Sciatic nerve (tissue), 2 donors: Measurements from ENCODE around the gene PRSS23. TPM values are rescaled to one million over a fixed set of nuclear protein-coding genes. Genes with fewer than 3 reads are reported as not detected.
A peak's percentile ranks its signal among the peaks of the same experiment; 100 is the strongest.
"Not testable (repeated sequence)": the region's sequence is repeated elsewhere in the genome, so short reads cannot be mapped to it uniquely, and the experiment has no call there.

Experiments
- ATAC-seq: fragments of 200-7000 bp; cut with Tn5 transposase; one replicate; pipeline ENCODE4 v1.9.1; 2020; ENCODE audit warnings: mild to moderate bottlenecking, moderate library complexity
- DNase-seq: peaks from one replicate; pipeline ENCODE4 v3.0.0-alpha.2; 2020; ENCODE audit warnings: low spot score
- intact Hi-C: fragments of 100-400 bp; cut with DNase I; formaldehyde crosslinking; loops from one replicate; pipeline ENCODE4 v1.14.2; 2022
- total RNA-seq: library from RNA; stranded (reverse); fragmentation: NEBNext Ultra II Directional; extraction: Animal tissue kit (Norgen Biotek cat#: 25700); gene quantifications from one replicate; pipeline ENCODE4 v1.2.1, GENCODE V29; 2021
- donor health status: DM: no; HTN: no; CAD: no.
- donor health status: DM: no; HTN: no; CAD: no.

The PRSS23 gene
- total RNA-seq, 1 donor from 2014 or later = 28.6 TPM

DNA sequence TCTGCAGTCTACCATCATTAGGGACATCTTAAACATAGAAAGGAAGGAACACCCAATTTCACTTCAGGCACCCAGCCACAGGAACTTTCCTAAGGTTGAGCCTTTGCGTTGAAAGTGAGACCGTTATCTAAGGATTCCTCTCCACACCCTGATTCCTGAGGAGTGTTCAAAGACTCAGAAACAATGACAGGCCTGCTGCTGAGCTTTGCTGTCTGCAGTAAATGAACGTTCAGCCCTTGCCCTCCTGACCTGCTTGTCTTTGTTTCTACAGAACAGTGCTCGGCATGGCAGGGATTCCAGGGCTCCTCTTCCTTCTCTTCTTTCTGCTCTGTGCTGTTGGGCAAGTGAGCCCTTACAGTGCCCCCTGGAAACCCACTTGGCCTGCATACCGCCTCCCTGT is 7.0 kb downstream of the PRSS23 start:
- intact Hi-C loops = no loop called here
- DNase-seq = no peak
- ATAC-seq = no peak

- intact Hi-C loops = no loop called here
- no peak for ATAC-seq
- DNase-seq = no peak
These were observed 9.2 kb downstream of the PRSS23 start for GRCh38 chr11:86809561-86809960.

DNA sequence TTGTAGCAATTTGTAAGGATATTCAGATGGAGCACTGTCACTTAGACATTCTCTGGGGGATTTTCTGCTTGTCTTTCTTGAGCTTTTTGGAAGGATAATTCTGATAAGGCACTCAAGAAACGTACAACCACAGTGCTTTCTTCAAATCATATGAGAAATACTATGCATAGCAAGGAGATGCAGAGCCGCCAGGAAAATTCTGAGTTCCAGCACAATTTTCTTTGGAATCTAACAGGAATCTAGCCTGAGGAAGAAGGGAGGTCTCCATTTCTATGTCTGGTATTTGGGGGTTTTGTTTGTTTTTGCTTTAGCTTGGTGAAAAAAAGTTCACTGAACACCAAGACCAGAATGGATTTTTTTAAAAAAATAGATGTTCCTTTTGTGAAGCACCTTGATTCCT is 9.9 kb downstream of the PRSS23 start:
- intact Hi-C loops = loop anchor here (10.0 kb wide), 1 partner anchor 205 kb away; no protein-coding TSS in a partner anchor
- ATAC-seq (no peak), DNase-seq (no peak)

GRCh38 chr11:86811637-86812321 is 11.4 kb downstream of the PRSS23 start:
- DNase-seq = no peak
- intact Hi-C loops = loop anchor here (10.0 kb wide), 1 partner anchor 207 kb away; no protein-coding TSS in a partner anchor
- no peak for ATAC-seq

DNA sequence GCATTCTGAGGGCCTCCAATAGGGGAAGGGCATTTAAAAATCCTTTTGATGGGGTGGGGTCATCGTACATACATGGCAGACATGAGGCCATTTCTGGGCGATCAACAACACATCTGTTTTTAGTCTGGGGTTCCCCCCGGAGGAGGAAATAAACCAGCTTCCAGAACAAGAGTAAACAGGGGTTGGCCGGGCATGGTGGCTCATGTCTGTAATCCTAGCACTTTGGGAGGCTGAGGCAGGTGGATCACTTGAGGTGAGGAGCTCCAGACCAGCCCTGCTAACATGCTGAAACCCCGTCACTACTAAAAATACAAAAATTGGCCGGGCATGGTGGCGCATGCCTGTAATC is 12.0 kb downstream of the PRSS23 start:
- no peak for DNase-seq

DNA sequence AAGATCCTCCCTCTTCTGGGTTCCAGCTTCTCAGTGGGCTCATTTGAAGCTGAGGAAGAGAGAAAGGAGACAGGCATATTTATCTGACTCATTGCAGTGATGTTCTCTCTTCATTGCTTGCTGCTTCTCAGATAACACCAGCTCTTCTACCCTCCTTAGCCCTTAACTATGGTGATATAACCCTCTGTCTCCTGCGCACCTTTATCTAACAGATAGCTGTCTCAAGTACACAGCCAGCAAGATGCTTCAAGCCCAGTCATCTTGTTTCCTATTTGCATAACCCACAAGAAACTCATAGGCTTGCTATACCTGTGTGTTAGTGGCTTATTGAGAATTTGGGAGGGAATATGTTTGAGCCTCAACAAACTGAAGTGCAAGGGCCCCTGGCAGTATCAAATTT is 12.6 kb downstream of the PRSS23 start:
- ATAC-seq = no peak
- no peak for DNase-seq
- intact Hi-C loops = loop anchor here (10.0 kb wide), 1 partner anchor 208 kb away; no protein-coding TSS in a partner anchor

More for the DNA sequence above, 12.0 kb downstream of the PRSS23 start:
- intact Hi-C loops = loop anchor here (10.0 kb wide), 1 partner anchor 207 kb away; no protein-coding TSS in a partner anchor
- no peak for ATAC-seq

DNA sequence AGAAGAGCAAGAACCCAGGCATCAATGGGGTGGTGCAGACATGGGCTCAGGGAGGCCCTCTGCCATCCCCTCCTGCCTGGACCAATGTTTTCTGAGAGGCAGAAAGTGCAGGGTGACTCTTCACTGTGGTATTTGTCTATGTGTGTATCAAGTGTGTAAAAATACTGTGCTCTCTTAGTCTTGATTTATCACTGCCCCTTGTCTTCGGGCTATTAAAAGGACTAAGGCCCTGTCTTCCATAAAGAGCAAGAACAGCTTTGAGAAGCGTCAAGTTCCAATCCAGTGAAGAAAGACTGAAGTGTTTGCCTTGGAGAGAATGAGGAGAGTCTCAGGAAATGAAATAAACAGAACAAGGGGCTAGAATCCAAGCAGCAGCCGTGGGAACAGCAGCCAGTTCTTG is 14.4 kb downstream of the PRSS23 start:
- DNase-seq = no peak
- intact Hi-C loops = loop anchor here (5.0 to 10.0 kb wide), 2 partner anchors 210 to 357 kb away; no protein-coding TSS in a partner anchor
- peak; percentile 59 for ATAC-seq

GRCh38 chr11:86815726-86816125 is 15.4 kb downstream of the PRSS23 start:
- ATAC-seq = peak; percentile 8
- intact Hi-C loops = loop anchor here (5.0 to 10.0 kb wide), 2 partner anchors 211 to 358 kb away; no protein-coding TSS in a partner anchor
- DNase-seq = no peak

- ATAC-seq (no peak), DNase-seq (no peak)
- intact Hi-C loops = loop anchor here (5.0 to 10.0 kb wide), 2 partner anchors 211 to 359 kb away; no protein-coding TSS in a partner anchor
These were observed 15.9 kb downstream of the PRSS23 start for GRCh38 chr11:86816251-86816726.

DNA sequence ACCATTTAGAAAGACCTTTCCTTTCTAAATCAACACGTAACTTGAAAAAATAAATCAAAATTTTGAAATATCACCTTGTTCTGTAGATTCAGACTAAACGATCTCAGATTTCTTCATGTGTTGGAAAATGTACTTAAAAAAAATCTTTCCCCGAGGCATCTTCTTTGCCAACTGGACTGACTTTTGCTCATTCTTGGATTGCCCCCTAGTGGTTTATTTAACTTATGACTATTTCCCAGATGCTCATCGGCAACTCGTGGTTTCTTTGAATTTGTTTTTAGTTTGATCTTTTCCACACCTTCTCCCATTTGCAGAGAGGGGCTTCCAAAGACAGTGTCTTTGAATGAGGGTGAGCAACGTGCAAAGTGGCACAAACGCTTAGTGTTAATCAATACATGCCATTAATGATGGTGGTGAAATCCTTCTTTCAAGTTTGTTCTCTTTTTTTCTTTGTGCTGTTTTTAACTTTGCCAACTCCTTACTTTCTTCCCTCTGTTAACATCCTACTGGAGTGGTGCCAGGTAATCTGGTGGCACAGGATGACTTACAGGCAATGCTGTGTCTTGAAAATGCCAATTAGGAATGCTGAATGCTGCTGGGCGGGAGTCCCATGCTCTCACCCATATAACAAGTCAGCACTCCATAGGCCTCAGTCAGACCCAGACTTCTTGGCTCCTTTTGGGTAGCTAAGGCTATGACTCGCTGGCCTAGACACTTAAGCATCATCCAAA is 18.3 kb downstream of the PRSS23 start:
- intact Hi-C loops = loop anchor here (5.0 to 10.0 kb wide), 2 partner anchors 214 to 361 kb away; no protein-coding TSS in a partner anchor
- no peak for DNase-seq
- ATAC-seq = peak; percentile 74

DNA sequence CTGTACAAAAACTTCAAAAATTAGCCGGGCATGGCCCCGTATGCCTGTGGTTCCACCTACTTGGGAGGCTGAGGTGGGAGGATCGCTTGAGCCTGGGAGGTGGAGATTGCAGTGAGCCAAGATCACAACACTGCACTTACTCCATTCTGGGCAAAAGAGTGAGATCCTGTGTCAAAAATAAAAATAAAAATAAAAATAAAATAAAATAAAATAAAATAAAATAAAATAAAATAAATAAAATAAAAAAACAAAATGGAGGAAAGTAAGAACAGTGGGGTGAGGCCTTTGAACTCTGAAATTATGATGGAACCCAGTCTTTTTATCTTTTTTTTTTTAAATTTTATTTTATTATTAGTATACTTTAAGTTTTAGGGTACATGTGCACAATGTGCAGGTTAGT is 23.8 kb downstream of the PRSS23 start:
- ATAC-seq, DNase-seq, intact Hi-C loops: not testable (repeated sequence)

DNA sequence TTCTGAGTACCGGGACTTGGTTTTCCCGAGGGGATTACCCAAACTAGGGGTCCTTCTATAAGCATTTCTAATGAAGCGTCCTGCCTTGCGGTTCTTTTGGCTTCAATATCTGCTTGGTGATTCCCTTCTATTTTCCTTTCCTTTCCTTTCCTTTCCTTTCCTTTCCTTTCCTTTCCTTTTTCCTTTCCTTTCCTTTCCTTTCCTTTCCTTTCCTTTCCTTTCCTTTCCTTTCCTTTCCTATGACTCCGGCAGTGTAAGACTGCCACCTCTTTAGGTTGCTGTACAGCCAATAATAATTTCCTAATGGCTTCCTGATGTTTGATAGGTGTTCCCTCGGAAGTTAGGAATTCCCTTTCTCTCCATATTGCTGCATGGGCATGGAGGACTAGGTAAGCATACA is 34.0 kb downstream of the PRSS23 start:
- DNase-seq, ATAC-seq, intact Hi-C loops: not testable (repeated sequence)

DNA sequence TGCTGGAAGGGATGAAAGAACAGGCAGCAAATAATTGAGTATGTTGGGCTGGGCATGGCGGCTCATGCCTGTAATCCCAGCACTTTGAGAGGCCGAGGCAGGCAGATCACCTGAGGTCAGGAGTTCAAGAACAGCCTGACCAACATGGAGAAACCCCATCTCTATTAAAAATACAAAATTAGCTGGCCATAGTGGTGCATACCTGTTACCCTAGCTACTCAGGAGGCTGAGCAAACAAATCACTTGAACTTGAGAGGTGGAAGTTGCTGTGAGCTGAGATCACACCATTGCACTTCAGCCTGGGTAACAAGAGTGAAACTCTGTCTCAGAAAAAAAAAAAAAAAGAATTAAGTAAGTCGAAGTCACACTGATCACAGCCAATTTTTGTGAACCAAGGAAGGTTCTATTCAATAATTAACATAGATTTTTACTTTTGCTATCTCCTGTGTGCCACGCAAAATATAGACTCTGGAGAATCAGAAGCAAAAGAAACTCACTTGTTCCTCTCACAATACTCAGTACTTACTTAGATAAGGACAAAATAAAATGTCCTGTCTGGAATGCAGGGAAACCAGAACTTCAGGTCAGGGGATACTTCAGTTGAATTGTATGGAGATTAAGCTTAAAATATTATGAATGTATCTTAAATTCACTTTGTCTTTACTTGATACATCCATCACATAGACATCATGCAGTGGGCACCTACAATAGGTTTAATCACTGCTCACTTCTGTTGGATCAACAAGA is 44.6 kb downstream of the PRSS23 start:
- intact Hi-C loops, DNase-seq, ATAC-seq: not testable (repeated sequence)

DNA sequence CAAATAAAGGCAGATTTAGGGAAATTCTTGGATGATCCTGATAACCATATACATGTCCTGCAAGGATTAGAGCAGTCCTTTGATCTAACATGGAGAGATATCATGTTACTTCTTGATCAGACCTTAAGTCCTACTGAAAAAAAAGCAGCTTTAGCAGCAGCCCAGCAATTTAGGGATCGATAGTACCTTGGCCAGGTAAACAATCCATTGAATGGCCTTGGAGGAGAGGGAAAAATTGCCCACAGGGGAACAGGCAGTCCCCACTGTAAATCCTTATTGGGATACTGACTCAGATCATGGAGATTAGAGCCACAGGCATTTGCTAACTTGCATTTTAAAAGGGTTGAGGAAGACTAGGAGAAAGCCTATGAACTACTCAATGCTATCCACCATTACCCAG is 47.8 kb downstream of the PRSS23 start:
- intact Hi-C loops = no loop called here
- no peak for DNase-seq
- no peak for ATAC-seq

DNA sequence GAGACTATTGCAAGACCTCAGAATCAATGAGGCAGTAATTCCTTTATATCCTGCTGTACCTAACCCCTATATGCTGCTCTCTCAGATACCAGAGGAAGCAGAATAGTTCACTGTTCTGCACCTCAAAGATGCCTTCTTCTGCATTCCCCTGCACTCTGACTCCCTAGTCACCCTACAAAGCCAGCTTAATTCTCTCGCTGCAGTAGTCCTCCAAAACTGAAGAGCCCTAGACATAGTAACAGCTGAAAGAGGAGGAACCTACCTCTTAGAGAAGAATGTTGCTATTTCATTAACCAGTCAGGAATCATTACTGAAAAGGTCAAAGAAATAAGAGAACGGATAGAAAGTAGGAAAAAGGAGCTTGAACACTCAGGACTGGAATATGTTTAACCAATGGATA is 49.3 kb downstream of the PRSS23 start:
- ATAC-seq = no peak
- intact Hi-C loops = no loop called here
- no peak for DNase-seq
